ENCODE data around the gene EXTL2.
"Not testable (repeated sequence)": the region's sequence is repeated elsewhere in the genome, so short reads cannot be mapped to it uniquely, and the experiment has no call there.

The EXTL2 gene

GRCh38 chr1:100835866-100836842 is 58.5 kb downstream of the EXTL2 start:
- no peak for DNase-seq (ENCODE audit: insufficient read length, low spot score)
- no peak for FAIRE-seq

GRCh38 chr1:100834777-100835660 is 59.6 kb downstream of the EXTL2 start:
- FAIRE-seq, result peak; percentile 55
- no peak for DNase-seq (ENCODE audit: insufficient read length, low spot score)
- no peak for TF ChIP-seq POU2F2 (IDR thresholded peaks at IDR 0.05; ENCODE audit: low read depth, low read length)
- TF ChIP-seq SPI1 (IDR thresholded peaks at IDR 0.05; ENCODE audit: low read depth, low read length), result 0 out of 2 replicates have a peak, but pooled peaks have one; percentile 33

More at GRCh38 chr1:100835866-100836842, 58.5 kb downstream of the EXTL2 start:
- no peak for TF ChIP-seq POLR2AphosphoS5 (IDR thresholded peaks at IDR 0.05; ENCODE audit: low read depth, low read length)
- TF ChIP-seq SPI1 (IDR thresholded peaks at IDR 0.05; ENCODE audit: low read depth, low read length), result no peak
- no peak for TF ChIP-seq PAX5 (IDR thresholded peaks at IDR 0.05; ENCODE audit: insufficient read depth, low read length, severe bottlenecking)
- no peak for TF ChIP-seq POLR2A (IDR thresholded peaks at IDR 0.05; ENCODE audit: low read depth, low read length)
- no peak for TF ChIP-seq TAF1 (IDR thresholded peaks at IDR 0.05; ENCODE audit: low read depth, low read length)
- no peak for TF ChIP-seq POU2F2 (IDR thresholded peaks at IDR 0.05; ENCODE audit: low read depth, low read length)

GRCh38 chr1:100832694-100833428 is 61.8 kb downstream of the EXTL2 start:
- FAIRE-seq, result no peak
- no peak for DNase-seq (ENCODE audit: insufficient read length, low spot score)
- TF ChIP-seq TAF1 (IDR thresholded peaks at IDR 0.05; ENCODE audit: low read depth, low read length) (no peak), POU2F2 (IDR thresholded peaks at IDR 0.05; ENCODE audit: low read depth, low read length) (no peak), SPI1 (IDR thresholded peaks at IDR 0.05; ENCODE audit: low read depth, low read length) (no peak)

DNA sequence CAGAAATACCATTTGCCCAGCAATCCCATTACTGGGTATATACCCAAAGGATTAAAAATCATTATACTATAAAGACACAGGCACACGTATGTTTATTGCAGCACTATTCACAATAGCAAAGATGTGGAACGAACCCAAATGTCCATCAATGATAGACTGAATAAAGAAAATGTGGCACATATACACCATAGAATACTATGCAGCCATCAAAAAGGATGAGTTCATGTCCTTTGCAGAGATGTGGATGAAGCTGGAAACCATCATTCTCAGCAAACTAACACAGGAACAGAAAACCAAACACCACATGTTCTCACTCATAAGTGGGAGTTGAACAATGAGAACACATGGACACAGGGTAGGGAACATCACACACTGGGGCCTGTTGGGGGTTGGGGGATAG is 69.0 kb downstream of the EXTL2 start:
- FAIRE-seq; DNase-seq (ENCODE audit: insufficient read length, low spot score): not testable (repeated sequence)
